Parathyroid adenoma (tissue), 2 donors: ENCODE measurements around the gene F13A1.

ENCODE experiments used
- H2AFZ ChIP-seq: fragments of 300-600 bp; sonication (generic); one replicate; pipeline ENCODE4 v1.7.0; 2017; ENCODE audit warnings: antibody characterized with exemption, mild to moderate bottlenecking
- H3K27ac ChIP-seq: fragments of 300-600 bp; sonication (generic); one replicate; pipeline ENCODE4 v1.7.0; 2017
- H3K27me3 ChIP-seq: fragments of 300-600 bp; sonication (generic); one replicate; pipeline ENCODE4 v1.7.0; 2017; ENCODE audit warnings: low read length; ENCODE audit not compliant: control insufficient read depth, insufficient read depth
- H3K36me3 ChIP-seq: fragments of 300-600 bp; sonication (generic); one replicate; pipeline ENCODE4 v1.7.0; 2017; ENCODE audit warnings: low read length; ENCODE audit not compliant: control insufficient read depth, insufficient read depth
- H3K4me1 ChIP-seq: fragments of 300-600 bp; sonication (generic); one replicate; pipeline ENCODE4 v1.7.0; 2017; ENCODE audit warnings: control low read depth
- H3K4me2 ChIP-seq: fragments of 300-600 bp; sonication (generic); one replicate; pipeline ENCODE4 v1.7.0; 2017; ENCODE audit warnings: low read length
- H3K4me3 ChIP-seq: fragments of 300-600 bp; sonication (generic); one replicate; pipeline ENCODE4 v1.7.0; 2017; ENCODE audit warnings: low read depth, low read length
- H3K79me2 ChIP-seq: fragments of 300-600 bp; sonication (generic); one replicate; pipeline ENCODE4 v1.7.0; 2017; ENCODE audit warnings: control low read depth
- H3K9ac ChIP-seq: fragments of 300-600 bp; sonication (generic); one replicate; pipeline ENCODE4 v1.7.0; 2017; ENCODE audit warnings: mild to moderate bottlenecking
- H3K9me3 ChIP-seq: fragments of 300-600 bp; sonication (generic); one replicate; pipeline ENCODE4 v1.7.0; 2017; ENCODE audit warnings: low read length; ENCODE audit not compliant: control insufficient read depth
- TF ChIP-seq, protein P1 (sequence below): fragments of 300-600 bp; sonication (generic); IDR thresholded peaks from one replicate; pipeline ENCODE4 v1.7.0; 2017; ENCODE audit warnings: antibody characterized with exemption, mild to moderate bottlenecking
- donor health status: primary hyperparathyroidism.

The F13A1 gene

DNA sequence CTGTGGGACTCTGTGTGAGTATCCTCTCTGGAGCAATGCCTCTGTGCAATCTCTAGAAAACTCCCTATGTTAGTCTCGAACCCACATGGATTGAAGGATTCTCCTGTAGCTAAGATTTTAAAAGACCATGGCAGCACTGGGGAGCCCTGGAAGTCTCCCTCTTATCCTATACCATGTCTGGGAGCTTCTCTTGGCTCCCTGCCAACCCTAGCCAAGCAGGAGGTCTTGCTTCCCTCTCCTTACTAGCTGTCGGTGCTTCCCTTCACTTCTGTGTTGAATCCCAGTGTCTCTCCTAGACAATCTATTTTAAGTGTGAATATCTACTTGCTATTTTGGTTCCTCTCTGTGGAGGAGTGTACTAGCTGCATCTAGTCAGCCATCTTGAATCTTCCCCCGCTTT lies 195.0 kb downstream of the F13A1 start:
- Histone ChIP-seq H3K79me2 (no peaks in the 10 kb centered on the region), H3K4me1 (no peaks in the 10 kb centered on the region)

DNA sequence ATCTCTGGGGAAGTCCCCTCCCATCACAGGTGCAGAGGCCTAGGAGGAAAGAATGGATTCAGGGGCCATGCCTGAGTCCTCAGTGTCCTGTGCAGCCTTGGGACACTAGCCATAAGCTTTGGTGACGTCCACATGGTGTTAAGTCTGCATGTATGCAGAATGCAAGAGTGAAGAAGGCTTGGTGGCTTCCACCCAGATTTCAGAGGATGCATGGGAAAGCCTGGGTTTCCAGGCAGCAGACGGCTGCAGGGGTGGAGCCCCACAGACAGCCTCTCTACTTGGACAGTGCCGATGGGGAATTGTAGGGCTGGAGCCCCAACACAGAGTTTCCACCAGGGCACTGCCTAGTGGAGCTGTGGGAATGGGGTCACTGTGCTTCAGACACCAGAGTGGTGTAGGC lies 196.7 kb downstream of the F13A1 start:
- no peaks in the 10 kb centered on the region for H3K36me3 ChIP-seq
- H3K27me3 ChIP-seq, result no peaks in the 10 kb centered on the region
- no peak overlapping the region for H2AFZ ChIP-seq
- TF ChIP-seq, protein P1, sequence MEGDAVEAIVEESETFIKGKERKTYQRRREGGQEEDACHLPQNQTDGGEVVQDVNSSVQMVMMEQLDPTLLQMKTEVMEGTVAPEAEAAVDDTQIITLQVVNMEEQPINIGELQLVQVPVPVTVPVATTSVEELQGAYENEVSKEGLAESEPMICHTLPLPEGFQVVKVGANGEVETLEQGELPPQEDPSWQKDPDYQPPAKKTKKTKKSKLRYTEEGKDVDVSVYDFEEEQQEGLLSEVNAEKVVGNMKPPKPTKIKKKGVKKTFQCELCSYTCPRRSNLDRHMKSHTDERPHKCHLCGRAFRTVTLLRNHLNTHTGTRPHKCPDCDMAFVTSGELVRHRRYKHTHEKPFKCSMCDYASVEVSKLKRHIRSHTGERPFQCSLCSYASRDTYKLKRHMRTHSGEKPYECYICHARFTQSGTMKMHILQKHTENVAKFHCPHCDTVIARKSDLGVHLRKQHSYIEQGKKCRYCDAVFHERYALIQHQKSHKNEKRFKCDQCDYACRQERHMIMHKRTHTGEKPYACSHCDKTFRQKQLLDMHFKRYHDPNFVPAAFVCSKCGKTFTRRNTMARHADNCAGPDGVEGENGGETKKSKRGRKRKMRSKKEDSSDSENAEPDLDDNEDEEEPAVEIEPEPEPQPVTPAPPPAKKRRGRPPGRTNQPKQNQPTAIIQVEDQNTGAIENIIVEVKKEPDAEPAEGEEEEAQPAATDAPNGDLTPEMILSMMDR, result no peak
- H3K9me3 ChIP-seq, result no peaks in the 10 kb centered on the region
- no peak overlapping the region for H3K9ac ChIP-seq
- H3K4me1 ChIP-seq, result no peaks in the 10 kb centered on the region
- no peaks in the 10 kb centered on the region for H3K79me2 ChIP-seq
- H3K4me2 ChIP-seq, result no peak overlapping the region
- no peak overlapping the region for H3K4me3 ChIP-seq
- H3K27ac ChIP-seq, result no peak overlapping the region

More for the DNA sequence above, 195.0 kb downstream of the F13A1 start:
- Histone ChIP-seq H3K4me2 (no peak overlapping the region), H2AFZ (no peak overlapping the region), H3K4me3 (no peak overlapping the region), H3K9ac (no peak overlapping the region), H3K36me3 (no peaks in the 10 kb centered on the region), H3K9me3 (no peaks in the 10 kb centered on the region), H3K27ac (no peak overlapping the region), H3K27me3 (no peaks in the 10 kb centered on the region)
- TF ChIP-seq, protein P1, result no peak

DNA sequence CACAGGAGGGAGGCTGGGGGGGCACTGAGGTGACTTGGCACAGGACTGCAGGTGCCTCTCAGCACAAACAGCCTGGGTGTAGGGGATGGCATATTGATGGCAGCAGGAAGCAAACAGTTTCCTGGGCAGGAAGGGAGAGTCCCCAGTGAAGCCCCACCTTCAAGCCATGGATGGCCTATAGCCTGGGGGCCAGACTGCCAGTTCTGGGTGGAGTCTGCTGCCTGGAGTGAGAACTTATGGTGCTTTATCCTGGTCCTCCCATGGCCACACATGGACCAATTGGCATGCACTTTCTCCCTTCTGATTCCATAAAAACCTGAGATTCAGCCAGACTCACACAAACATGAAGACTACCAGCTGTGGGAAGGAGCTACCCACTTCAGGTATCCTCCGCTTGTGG lies 198.5 kb downstream of the F13A1 start:
- H3K36me3 ChIP-seq, result no peaks in the 10 kb centered on the region
- H3K9me3 ChIP-seq, result no peaks in the 10 kb centered on the region
- H3K4me3 ChIP-seq, result no peak overlapping the region
- no peak overlapping the region for H3K9ac ChIP-seq
- no peaks in the 10 kb centered on the region for H3K27me3 ChIP-seq
- TF ChIP-seq, protein P1, result no peak
- no peak overlapping the region for H2AFZ ChIP-seq
- no peaks in the 10 kb centered on the region for H3K79me2 ChIP-seq
- H3K4me1 ChIP-seq, result no peaks in the 10 kb centered on the region
- H3K4me2 ChIP-seq, result no peak overlapping the region
- H3K27ac ChIP-seq, result no peak overlapping the region

DNA sequence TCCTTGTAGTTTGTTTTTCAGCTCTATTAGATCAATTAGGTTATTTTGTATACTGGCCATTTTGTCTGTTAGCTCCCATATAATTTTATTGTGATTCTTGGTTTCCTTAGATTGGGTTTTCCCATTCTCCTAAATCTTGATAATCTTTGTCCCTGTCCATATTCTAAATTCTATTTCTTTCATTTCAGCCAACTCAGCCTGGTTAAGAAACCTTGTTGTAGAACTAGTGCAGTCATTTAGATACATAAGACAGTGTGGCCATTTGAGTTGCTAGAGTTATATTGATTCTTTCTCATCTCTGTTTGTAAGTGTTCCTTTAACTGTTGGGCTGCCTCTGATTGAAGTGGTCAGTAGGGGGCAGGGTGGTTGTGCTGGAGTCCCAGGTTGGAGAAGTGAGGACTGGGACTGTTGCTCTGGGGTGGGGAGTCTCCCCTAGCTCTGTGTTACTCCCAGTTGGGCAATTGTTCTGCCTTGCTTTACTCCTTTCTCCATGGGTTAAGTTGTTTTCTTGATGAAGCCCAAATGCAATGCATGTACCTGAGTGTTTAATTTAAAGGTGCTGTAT lies 214.9 kb downstream of the F13A1 start:
- H3K27me3 ChIP-seq, result no peaks in the 10 kb centered on the region
- H3K4me1 ChIP-seq, result no peaks in the 10 kb centered on the region
- H3K79me2 ChIP-seq, result no peaks in the 10 kb centered on the region
- H3K36me3 ChIP-seq, result no peaks in the 10 kb centered on the region
- no peak overlapping the region for H2AFZ ChIP-seq
- no peak overlapping the region for H3K4me3 ChIP-seq
- H3K9ac ChIP-seq, result no peak overlapping the region
- TF ChIP-seq, protein P1, result no peak
- H3K9me3 ChIP-seq, result no peaks in the 10 kb centered on the region
- no peak overlapping the region for H3K4me2 ChIP-seq
- H3K27ac ChIP-seq, result no peak overlapping the region
